Epidermal melanocyte (primary cell): Measurements from ENCODE around the gene CDHR3.

Experiments
- DNase-seq: peaks from one replicate; pipeline ENCODE4 v3.0.0; 2011; ENCODE audit warnings: low spot score; ENCODE audit not compliant: insufficient read length

The CDHR3 gene

DNA sequence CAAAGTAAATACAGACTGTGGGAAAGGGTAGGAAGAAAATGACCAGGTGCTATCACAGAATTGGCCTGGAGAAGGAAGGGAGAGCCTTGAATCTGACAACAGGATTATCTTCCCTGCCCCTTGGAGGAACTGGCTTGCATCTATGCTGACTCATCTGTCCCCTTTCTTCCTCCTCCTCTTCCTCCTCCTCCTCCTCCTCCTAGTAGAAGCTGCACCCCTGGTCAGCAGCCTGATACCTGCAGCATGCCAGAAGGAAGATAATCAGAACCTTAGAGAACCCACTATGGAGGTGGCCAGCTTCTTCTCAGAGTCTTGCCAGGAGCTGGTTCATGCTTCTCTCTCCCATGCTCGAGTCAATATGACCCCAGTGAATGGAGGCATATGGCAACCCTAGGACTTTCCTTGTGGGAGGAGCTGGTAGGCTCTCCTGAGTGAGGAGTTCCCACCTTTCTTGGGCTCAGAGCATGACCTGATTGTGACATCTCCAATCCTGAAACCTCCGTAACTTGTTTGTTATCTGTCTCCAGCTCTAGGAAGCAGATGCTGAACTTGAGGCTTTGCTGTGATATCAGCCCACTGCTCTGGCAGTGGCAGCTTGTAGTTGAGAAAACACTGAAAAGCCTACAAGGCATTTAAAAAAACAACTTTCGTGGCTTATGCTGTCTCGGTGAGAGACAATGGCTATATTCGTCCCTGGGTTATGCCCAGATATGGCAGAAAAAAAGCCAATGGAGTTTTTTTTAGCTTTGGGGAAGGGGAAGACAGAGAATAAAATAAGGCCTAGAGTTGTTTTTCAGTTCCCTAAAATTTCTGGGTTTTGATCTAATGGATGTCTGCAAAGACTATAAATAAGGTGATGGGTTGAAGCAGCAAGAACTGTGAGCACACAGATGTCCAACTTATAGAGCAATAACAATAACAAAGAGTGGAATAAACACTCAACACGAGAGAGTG lies 60.6 kb downstream of the CDHR3 start:
- no peak for DNase-seq

DNA sequence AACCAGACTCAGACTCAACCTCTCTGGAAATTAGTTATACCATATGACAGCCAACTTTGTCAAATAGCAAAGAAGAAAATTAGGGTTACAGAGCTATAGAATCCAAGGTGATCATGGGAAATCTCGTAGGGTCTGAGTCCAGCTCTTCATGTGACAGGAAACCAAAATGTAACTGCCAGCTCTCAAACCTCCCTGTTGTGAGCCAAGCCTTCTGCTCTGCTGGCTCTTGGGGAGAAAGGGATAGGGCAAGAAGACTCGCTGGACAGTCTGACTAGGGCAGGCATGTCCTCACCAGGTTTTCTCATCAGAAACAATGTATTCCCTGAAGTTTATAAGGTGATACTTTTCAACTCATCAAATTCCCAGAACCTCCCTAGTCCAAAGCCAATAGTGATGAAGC lies 63.0 kb downstream of the CDHR3 start:
- DNase-seq = no peak

DNA sequence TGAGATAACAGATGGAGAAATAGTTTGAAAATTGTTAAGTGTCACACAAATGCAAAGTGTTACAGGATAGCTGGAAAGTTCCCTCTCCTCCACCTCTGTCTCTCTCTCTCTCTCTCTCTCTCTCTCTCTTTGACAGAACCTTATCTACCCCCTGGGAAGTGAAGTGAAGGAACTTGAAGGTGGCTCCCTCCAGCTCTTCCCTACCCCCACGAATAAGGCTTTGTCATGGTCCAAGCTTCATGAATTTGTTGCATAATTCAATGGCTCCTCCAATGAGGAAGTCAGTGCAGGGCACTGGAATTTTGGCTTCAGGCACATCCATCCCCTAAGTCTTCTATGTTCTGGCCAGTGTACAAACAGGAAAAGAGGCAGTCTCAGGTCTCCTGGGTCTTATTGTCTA lies 66.4 kb downstream of the CDHR3 start:
- no peak for DNase-seq

DNA sequence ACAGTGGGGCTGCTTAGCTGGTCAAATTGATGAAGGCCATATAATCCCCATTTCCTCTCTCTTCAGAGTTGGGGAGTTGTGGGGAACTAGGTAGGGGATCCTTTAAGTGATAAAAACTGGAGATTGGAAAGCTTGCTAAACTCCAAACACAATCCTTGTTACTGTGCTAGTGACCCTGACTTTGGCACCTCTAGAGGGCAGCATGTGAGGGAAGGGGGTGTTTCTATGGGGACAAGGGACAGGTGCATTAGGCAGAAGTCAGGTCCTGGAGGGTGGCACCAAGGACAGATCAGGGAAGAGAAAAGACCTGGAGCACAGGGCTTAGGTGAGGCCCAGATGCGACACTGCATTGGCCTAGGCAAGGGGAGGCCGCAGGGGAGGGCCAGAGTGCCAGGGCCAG lies 66.9 kb downstream of the CDHR3 start:
- no peak for DNase-seq

DNA sequence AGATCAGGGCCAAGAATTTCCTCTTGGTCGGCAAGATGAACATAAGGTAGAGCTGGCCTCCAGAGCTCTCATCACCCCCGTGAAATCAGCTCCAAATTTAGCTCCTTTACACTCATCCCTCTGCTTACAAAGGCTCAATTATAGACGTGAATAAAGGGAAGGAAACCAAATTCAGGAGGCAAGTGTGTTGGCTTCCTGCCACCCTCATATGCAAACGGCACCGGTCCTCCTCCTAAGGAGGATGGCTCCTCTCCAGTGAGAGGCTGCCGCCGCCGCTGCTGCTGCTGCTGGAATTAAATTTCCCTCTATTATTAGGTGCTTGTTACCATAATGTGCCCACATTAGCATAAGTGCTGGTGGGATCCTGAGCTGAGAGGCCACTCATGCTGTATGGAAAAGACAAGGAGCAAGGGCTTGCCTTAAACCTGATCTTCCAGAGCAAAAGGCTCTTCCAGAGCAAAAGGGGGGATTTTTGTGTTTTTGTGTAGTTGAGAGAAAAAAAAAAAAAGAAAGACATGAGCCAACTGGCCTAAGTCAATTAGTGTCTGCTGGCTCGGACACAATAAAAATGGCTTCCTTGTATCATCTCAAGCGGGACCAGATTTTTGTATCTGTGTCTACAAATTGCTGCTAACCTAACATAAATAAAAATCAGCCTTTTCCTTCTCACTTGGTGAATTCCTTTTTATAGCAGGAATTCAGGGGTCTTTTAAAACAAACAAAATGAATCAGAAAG lies 68.4 kb downstream of the CDHR3 start:
- no peak for DNase-seq

DNA sequence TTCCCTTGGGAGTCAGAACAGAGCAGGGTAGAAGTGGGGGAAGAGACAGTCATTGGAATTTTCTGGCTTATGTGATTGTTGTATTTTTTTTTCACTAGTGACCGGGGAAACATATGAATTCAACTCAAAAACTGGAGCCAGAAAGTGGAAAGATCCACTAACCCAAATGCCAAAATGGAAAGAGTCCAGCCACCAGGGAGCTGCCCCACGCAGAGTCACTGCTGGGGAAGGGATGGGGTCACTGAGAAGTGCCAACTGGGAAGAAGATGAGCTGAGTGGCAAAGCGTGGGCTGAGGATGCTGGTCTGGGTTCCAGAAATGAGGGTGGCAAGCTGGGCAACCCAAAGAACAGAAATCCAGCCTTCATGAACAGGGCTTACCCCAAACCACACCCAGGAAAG lies 69.2 kb downstream of the CDHR3 start:
- DNase-seq = no peak

DNA sequence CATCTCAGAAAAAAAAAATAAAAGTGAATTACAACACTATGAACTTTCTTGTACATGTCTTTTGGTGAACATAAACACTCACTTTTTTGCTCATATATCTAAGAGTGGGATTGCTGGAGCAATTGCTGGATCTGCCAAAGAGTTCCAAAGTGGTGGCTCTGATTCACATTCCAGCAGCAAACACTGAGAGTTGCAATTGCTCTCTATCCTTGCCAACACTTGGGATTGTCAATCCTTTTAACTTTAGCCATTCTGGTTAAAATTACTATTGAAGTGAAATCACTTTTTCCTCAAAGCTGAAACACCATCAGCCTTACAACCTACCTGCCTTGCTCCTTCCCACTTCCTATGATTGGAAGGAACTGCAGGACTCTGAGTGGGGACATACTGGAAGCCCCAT lies 70.7 kb downstream of the CDHR3 start:
- no peak for DNase-seq

DNA sequence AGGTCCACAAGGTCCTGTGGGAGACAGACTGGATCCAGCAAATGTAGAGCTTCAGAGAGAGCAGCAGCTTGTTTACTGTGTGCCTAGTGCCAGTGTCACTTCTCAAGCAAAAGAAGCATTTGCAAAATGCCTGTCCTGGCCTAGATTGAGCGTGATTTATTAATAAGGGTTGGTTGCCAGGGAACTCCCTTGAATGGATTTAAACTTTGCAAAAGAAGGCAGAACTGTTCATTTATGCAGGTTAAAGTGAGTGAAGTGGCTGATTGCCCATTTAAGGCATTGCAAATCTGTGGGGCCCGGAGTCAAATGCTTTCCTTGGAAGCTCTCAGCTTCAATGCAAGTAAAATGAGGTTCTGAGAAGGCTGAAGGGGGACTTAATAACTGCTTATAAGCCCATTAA lies 71.3 kb downstream of the CDHR3 start:
- no peak for DNase-seq

DNA sequence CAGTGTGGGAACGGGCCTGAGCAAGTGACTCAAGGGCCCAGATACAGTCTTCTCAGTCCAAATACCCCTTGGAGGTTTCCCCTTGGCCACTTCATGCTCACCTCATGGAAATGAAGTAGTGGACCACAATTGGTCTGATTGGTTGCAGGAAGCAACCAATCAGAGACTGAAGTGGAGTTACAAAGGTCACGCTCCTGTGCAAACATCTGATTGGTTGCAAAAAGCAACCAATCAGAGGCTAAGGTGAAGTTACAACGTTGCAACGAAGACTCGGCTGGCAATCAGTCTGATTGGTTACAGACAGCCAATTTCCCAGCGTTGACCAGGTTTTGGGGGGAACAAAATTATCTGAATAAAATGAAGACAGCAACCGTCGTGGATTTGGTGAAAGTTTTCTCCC lies 72.5 kb downstream of the CDHR3 start:
- DNase-seq = no peak

DNA sequence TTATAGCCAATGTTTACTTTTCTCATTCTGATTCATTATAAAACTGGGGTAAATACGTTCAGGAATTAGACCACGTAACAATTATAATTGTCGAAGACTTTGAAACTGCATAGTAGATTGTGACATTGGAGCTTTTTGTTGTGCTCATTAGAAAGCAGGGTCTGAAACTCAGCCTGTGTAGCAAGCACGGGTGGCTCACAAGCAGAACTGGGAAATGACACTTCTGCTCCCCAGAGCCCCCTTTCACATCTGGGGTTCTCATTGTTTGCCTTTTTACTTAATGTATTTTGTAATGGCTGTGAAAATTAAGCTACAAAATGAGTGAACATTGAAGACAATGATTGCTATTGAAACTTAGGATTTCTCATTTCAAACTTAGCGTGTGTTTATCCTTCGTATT lies 72.9 kb downstream of the CDHR3 start:
- no peak for DNase-seq

DNA sequence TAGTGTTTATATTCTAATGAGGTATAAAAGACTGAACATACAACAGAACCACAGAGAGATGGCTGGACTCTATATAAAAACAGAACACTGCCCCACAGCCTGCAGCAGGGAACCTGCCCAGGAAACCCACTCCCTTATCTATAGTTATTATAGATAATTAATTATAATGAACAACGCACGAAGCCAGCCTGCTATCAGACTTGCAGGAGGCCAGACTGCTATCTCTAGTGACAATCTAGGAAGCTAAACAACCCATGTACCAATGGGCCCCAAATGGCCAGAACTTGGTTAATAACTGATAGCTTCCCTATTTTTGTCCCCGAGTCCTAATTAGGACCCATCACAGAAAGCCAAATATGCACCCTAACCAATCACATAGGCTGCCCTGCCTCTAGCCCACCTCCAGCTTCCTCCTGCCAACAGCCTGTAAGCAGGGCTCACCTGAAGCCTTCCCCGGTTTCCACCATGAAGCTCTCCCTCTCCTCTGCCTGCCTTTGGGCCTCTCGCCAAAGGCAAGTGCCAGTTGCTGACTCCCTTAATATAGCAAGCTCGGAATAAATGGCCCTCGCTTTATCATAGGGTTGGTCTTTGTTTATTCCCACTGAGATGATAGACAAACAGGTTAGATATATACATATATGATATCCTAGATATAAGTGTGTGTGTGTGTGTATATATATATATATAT lies 74.6 kb downstream of the CDHR3 start:
- no peak for DNase-seq

DNA sequence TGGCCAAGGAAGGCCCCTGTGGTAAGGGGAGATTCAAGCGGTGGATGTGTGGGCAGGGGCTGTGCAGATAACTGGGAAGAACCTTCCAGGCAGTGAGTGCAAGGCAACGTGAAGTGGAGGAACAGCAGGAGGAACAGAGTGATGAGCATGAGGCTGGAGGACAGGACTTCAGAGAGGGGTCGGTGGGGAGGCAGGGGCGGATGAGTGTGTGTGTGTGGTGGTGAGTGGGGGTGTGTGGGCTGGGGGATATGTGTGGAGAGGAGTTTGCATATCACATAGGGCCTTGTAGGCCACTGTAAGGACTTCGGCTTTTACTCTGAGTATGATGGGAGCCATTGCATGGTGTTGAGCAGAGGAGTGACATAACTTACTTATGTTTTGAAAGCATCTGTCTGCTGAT lies 75.2 kb downstream of the CDHR3 start:
- DNase-seq = no peak

DNA sequence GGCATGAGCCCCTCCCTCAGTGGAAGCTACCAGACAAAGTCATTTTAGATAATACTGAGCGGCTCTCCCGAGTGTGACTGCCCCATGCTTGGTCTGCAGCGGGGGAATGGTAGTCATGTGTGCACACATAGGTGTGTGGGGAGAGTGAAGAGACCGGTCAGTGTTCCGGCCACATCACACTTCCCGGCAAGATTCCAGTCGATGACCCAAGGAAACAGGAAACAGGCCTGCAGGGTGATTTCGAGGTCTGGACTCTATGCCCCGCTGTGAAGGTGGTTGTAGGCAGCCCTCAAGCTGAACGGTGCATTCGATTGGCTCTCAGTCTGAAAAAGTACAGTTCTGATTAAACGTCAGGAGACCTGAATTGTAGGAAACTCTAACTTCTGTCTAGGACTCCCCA lies 75.9 kb downstream of the CDHR3 start:
- no peak for DNase-seq

DNA sequence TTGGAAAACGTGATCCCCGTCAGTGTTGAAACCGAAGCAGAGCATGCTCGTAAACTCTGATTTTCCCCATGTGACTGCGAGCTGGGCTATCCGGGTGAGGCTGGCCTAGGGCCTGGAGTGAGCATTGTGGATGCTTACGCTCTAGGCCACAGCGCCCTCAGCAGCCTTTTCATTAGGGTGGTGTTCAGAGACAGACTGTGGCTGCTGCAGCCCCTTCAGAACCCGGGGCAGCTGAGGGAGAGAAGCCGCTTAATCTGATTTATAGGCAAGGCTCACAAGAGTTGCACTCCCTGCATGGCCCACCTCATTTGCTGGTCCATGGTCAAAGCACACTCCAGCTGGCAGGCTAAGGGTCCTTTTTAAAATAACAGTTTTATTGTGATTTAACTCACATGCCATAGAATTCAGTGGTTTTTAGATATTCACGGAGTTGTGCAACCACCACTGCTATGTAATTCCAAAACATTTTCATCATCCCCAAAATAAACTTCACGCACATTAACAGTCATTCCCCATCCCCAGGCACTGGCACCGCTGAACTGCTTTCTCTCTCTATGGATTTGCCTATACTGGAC lies 76.5 kb downstream of the CDHR3 start:
- DNase-seq = no peak

DNA sequence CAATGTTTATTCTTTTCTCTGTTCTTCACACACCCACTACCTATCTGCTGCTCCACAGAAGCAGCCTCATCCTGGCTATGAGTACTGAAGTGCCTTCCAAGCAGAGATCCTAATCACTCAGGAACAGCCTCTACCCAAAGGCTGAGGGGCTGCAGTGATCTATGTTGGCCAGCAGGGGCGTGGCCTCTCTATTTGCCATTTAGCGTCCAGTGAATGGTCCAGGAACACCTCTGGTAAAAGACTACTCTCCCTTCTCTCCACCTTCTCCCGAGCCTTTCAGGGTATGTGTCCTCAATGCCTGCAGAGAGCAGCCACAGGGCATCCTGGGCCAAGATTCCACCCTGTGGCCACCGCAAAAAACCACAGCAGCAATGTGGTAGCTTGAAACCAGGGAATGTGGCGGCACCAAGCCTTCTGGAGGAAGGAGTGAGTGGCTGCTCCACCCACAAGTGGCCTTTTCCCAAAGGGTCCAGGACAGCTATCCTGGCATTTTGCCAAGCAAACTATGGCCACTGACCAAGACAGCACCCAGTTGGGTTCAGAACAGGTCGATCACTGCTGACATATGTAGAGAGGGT lies 78.2 kb downstream of the CDHR3 start:
- peak; percentile 27 for DNase-seq

DNA sequence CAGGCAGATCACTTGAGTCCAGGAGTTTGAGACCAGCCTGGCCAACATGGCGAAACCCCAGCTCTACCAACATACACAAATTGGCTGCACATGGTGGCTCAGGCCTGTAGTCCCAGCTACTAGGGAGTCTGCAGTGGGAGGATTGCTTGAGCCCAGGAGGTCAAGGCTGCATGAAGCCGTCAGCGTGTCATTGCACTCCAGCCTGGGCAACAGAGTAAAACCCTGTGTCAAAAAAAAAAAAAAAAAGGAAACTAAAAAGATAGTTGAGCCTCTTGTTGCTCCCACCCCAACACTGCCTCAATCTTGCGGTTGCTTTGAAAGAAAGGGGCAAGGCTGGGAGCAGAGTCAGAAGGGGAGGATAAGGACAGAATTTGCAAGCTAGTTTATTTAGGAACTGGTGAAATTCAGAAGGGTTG lies 79.1 kb downstream of the CDHR3 start:
- DNase-seq = no peak

DNA sequence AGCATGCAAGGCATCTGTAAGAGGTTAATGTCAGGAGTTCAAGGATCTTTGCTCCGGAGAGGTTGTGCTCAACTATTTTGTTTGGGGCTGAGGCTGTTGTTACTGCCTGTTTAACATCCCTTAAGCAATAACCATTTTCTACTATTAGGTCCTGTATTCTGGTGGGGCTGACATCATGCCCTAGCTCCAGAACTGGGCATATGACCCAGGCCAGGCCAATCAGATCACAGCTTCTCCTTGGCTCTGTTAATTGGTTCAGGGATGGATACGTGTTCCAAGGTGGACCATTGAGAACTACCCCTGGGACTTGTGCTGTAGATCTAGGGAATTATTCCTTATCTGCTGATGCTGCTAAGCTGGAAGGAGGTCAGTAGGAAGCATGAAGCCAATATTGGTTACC lies 82.1 kb downstream of the CDHR3 start:
- no peak for DNase-seq

DNA sequence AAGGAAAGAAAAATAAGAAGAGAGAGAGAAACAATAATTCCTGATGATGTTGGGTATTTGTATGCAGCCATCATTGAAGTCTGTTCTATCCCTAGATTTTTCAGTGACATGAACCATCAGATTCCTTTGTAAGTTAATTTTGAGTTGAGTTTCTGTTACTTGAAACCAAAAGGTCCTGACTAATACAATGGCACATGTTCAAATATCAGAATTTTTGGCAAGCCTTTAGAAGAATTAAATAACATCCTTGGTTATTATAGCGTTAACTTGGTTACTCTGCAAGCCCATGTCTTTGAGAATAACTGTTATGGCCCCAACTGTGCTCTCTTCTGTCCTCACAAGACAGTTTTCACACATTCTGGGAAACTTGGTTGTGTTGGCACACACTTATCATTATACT lies 82.5 kb downstream of the CDHR3 start:
- DNase-seq = no peak

DNA sequence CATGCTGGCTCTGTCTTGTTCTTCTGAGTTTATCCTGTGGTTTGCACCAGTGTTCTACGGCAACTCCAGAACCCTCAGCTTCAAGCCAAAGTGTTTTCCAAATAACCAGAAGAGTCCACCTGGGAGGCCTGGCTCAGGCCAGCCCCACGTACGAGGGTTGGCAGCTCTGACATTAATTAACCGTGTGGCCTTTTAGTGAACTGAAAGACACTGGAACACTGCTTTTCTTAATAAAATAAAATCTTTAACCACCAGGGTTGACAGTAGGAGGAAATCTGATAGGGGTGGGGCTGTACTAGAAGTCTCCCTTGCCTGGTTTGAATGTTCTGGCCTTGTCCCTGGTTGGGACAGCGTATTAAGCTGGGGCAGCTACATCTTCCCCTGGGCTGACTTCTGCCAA lies 84.1 kb downstream of the CDHR3 start:
- DNase-seq = no peak

DNA sequence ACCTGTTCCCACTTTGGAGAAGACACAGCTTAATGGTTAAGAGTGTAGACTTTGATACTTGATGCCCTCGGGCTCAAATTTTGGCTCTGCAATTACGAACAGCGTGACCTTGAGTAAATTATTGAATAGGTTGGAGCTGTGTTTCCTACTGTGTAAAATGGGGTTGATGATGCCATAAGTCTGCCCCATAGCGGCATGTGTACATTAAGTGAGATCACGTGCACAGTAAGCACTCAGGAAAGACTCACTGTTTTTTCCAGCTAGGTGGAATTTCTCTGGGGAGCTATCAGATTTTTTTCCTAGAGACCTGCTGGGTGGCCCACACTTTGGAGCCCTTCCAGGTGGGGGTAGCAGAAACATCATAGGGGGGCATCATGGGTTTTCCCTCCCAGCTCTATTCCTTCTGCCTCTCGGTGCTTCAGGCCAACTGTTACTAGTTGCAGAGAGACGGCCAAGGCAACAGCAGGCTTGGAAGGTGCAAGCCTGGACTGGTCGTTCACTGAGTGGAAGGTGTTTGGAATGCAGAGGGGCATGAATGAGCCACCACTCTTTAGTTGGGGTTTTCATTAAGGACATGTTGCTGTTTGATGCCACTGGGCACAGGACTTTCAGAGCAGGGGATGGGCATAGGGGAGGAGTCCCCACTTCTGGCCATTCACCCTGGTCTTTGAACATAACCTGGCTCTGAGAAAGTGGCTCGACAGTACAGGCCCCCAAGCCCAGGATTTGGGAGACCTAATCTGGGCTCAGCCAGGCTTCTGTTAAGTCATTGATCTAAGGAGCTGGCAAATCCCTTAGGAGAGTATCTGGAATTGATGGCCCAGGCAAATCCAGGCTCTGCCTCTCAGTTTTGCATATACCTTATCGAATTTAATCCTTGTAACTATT lies 85.0 kb downstream of the CDHR3 start:
- DNase-seq = no peak

DNA sequence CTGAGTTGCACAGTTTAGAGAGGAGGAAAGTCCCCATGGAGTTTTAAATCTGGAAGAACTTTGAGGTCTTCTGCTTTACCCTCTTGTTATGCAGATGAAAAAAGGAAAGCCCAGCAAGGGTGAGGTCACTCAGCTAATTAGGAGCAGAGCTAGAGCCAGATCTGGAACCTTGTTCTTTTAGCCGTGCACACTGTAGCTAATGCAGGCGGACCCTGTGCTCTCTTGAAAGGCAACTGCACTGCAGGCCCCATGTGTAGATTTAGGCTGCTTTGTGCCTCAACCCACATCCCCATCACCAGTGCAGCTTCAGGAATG lies 85.6 kb downstream of the CDHR3 start:
- DNase-seq = no peak
